Measurements from ENCODE around the gene DNAJC8. TPM values are rescaled to one million over a fixed set of nuclear protein-coding genes. Genes with fewer than 3 reads are reported as not detected.

DNAJC8 gene
- total RNA-seq, 1 experiment from 2014 or later = 61.4 TPM

DNA sequence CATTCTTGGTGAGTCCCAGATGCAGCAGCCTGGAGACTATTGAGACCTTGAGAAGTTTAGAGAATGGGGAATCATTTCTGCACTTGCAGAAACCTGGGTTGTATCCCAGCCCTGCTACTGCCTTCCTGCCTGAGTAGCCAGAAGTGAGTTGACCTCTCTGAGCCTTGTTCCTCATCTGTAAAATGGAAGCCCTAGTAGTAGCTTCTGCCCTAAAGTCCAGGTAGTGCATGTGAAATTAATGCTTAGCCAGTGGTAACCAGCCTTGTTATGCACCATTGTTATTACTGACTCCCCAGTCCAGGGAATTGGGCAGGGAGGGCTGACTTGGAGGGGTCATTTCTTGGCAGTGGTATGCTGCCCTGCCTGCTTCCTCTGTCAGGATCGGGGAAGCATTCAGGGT, 32.1 kb upstream of the DNAJC8 start:
- H3K27me3 ChIP-seq (ENCODE audit: insufficient read depth, low read depth) = no peaks in the 10 kb centered on the region
- no peak for TF ChIP-seq EZH2 (IDR thresholded peaks at IDR 0.05; ENCODE audit: low read depth)
- TF ChIP-seq, protein P1, sequence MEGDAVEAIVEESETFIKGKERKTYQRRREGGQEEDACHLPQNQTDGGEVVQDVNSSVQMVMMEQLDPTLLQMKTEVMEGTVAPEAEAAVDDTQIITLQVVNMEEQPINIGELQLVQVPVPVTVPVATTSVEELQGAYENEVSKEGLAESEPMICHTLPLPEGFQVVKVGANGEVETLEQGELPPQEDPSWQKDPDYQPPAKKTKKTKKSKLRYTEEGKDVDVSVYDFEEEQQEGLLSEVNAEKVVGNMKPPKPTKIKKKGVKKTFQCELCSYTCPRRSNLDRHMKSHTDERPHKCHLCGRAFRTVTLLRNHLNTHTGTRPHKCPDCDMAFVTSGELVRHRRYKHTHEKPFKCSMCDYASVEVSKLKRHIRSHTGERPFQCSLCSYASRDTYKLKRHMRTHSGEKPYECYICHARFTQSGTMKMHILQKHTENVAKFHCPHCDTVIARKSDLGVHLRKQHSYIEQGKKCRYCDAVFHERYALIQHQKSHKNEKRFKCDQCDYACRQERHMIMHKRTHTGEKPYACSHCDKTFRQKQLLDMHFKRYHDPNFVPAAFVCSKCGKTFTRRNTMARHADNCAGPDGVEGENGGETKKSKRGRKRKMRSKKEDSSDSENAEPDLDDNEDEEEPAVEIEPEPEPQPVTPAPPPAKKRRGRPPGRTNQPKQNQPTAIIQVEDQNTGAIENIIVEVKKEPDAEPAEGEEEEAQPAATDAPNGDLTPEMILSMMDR (conservative IDR thresholded peaks at IDR 0.05) = no peak
- H3F3A ChIP-seq (ENCODE audit: insufficient read depth, low read depth) = no peaks in the 10 kb centered on the region
- no peak overlapping the region for H3K4me2 ChIP-seq
- H3K27ac ChIP-seq = no peak overlapping the region
- ChIA-PET CTCF (interaction anchor here (0.6 kb wide), 2 partner anchors 19 to 87 kb away, joined by 4 to 5 read pairs; no protein-coding TSS in a partner anchor), POLR2A (ENCODE audit: unreplicated experiment) (interaction anchor here (0.6 to 0.7 kb wide), 2 partner anchors 337 to 384 kb away, joined by 3 to 4 read pairs; no protein-coding TSS in a partner anchor)
- intact Hi-C loops (cut with micrococcal nuclease; ENCODE audit: unreplicated experiment) = no loop called here
- peaks cover 12% of the 10 kb centered on the region for H3K36me3 ChIP-seq (ENCODE audit: low read depth)
- H3K9me2 ChIP-seq (ENCODE audit: insufficient read depth) = no peaks in the 10 kb centered on the region
- peaks cover 95% of the 10 kb centered on the region for H4K20me1 ChIP-seq (ENCODE audit: insufficient read depth)
- H3K9me3 ChIP-seq (ENCODE audit: insufficient read depth, low read depth) = no peaks in the 10 kb centered on the region
- BruUV-seq (replicated peaks) = no TSS peak
- H3K4me3 ChIP-seq = no peak overlapping the region
- no peak overlapping the region for H2AFZ ChIP-seq
- peaks cover 93% of the 10 kb centered on the region for H3K79me2 ChIP-seq (ENCODE audit: low read depth)
- no peak for DNase-seq
- peaks cover 5% of the 10 kb centered on the region; the same call in 1 of the 2 replicates for H3K4me1 ChIP-seq (replicated peaks; ENCODE audit: insufficient read depth)

DNA sequence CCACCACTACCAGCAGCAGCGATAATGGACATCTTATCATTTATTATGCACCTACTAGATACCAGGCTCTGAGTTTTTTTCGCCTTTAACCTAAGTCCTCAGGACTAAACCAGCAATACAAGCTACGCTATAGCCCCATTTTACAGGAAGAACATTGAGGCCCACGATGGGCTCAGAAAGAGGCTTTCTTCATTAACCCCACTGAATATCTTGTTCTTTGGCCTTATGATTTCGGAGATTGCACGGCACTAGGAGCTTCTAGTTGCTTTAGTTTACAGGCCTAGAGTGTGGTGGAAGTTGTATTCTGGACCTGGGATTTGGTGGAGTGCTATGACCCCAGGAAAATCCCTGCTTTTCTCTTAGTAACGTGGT, 28.0 kb upstream of the DNAJC8 start:
- H3K27ac ChIP-seq = no peak overlapping the region

DNA sequence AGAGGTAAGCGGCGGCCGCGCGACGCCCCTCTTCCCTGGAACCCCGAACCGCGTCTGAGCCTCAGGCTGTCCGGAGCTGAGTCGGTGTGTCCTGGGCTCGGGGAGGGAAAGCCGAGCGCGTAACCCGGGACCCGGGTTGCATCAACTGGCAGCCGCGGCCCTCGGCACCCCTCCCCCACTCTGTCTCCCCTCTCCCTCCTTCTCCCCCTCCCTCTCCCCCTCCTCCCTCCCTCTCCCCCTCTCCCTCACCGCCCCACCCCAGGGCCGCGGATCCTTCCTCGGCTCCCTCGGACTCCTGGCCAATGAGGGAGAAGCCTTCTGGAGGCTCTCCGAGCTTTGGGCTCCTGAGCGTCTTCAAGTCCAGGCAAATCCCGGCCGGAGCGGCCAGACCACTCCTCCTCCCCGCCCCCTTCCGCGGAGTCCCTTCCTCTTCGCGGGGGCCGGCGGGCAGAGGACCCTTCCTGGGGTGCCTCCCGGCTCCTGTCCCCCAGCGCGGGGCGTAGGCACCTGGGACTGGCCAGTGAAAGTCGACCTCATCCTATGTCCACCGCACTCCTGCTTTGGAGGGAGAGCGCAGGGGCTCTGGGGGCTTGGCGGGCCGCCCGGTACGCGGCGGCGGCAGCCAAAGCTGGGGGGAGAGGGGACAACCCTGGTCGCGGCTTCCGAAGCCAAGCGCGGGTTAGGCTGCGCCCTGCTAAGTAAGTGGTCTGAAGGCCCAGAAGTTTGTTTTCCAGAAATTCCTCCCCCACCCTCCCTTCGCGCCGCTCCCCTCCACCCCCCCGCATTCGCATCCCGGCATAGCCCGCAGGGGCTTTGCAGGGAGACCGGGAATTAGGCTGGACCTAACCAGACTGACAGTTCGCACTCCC, 27.3 kb upstream of the DNAJC8 start:
- no peaks in the 10 kb centered on the region for H3K27me3 ChIP-seq (ENCODE audit: insufficient read depth, low read depth)
- no TSS peak for BruUV-seq (replicated peaks)
- DNase-seq = peak; percentile 50 to 59
- intact Hi-C loops (cut with micrococcal nuclease; ENCODE audit: unreplicated experiment) = no loop called here
- H3K36me3 ChIP-seq (ENCODE audit: low read depth) = peaks cover 8% of the 10 kb centered on the region; the same call in 1 of the 2 replicates
- TF ChIP-seq, protein P1 (conservative IDR thresholded peaks at IDR 0.05) = no peak
- TF ChIP-seq EZH2 (IDR thresholded peaks at IDR 0.05; ENCODE audit: low read depth) = no peak
- H3K4me1 ChIP-seq (replicated peaks; ENCODE audit: insufficient read depth) = peaks cover 16% of the 10 kb centered on the region
- H3F3A ChIP-seq (ENCODE audit: insufficient read depth, low read depth) = peaks cover 7% of the 10 kb centered on the region; the same call in 1 of the 2 replicates
- H4K20me1 ChIP-seq (ENCODE audit: insufficient read depth) = peaks cover 50% of the 10 kb centered on the region
- H3K27ac ChIP-seq = peak overlapping the region; percentile 72
- H2AFZ ChIP-seq = no peak overlapping the region
- ChIA-PET CTCF (interaction anchor here (1.1 kb wide), 1 partner anchor 11 kb away, joined by 3 read pairs; no protein-coding TSS in a partner anchor), POLR2A (ENCODE audit: unreplicated experiment) (interaction anchor here (0.5 kb wide), 1 partner anchor 12 kb away, joined by 5 read pairs; no protein-coding TSS in a partner anchor)
- H3K9me2 ChIP-seq (ENCODE audit: insufficient read depth) = no peaks in the 10 kb centered on the region
- H3K79me2 ChIP-seq (ENCODE audit: low read depth) = peaks cover 55% of the 10 kb centered on the region
- peak overlapping the region; percentile 95 for H3K4me2 ChIP-seq
- peak overlapping the region; percentile 88 for H3K4me3 ChIP-seq
- no peaks in the 10 kb centered on the region for H3K9me3 ChIP-seq (ENCODE audit: insufficient read depth, low read depth)

More for the DNA sequence above, 28.0 kb upstream of the DNAJC8 start:
- peaks cover 7% of the 10 kb centered on the region; the same call in 1 of the 2 replicates for H3F3A ChIP-seq (ENCODE audit: insufficient read depth, low read depth)
- no peak for DNase-seq
- H2AFZ ChIP-seq = no peak overlapping the region
- peaks cover 56% of the 10 kb centered on the region for H4K20me1 ChIP-seq (ENCODE audit: insufficient read depth)
- ChIA-PET CTCF (no interaction called here), POLR2A (ENCODE audit: unreplicated experiment) (interaction anchor here (0.5 kb wide), 1 partner anchor 14 kb away, joined by 4 read pairs; no protein-coding TSS in a partner anchor)
- peak overlapping the region; percentile 95 for H3K4me2 ChIP-seq
- peak overlapping the region; percentile 88 for H3K4me3 ChIP-seq
- H3K9me2 ChIP-seq (ENCODE audit: insufficient read depth) = no peaks in the 10 kb centered on the region
- no peak for TF ChIP-seq EZH2 (IDR thresholded peaks at IDR 0.05; ENCODE audit: low read depth)
- TF ChIP-seq, protein P1 (conservative IDR thresholded peaks at IDR 0.05) = no peak
- H3K9me3 ChIP-seq (ENCODE audit: insufficient read depth, low read depth) = no peaks in the 10 kb centered on the region
- H3K36me3 ChIP-seq (ENCODE audit: low read depth) = peaks cover 8% of the 10 kb centered on the region; the same call in 1 of the 2 replicates
- H3K4me1 ChIP-seq (replicated peaks; ENCODE audit: insufficient read depth) = peaks cover 16% of the 10 kb centered on the region
- peaks cover 61% of the 10 kb centered on the region for H3K79me2 ChIP-seq (ENCODE audit: low read depth)
- BruUV-seq (replicated peaks) = no TSS peak
- H3K27me3 ChIP-seq (ENCODE audit: insufficient read depth, low read depth) = no peaks in the 10 kb centered on the region
- intact Hi-C loops (cut with micrococcal nuclease; ENCODE audit: unreplicated experiment) = no loop called here
